Measurements from ENCODE around the gene SETD4.

- TF ChIP-seq, protein P1, sequence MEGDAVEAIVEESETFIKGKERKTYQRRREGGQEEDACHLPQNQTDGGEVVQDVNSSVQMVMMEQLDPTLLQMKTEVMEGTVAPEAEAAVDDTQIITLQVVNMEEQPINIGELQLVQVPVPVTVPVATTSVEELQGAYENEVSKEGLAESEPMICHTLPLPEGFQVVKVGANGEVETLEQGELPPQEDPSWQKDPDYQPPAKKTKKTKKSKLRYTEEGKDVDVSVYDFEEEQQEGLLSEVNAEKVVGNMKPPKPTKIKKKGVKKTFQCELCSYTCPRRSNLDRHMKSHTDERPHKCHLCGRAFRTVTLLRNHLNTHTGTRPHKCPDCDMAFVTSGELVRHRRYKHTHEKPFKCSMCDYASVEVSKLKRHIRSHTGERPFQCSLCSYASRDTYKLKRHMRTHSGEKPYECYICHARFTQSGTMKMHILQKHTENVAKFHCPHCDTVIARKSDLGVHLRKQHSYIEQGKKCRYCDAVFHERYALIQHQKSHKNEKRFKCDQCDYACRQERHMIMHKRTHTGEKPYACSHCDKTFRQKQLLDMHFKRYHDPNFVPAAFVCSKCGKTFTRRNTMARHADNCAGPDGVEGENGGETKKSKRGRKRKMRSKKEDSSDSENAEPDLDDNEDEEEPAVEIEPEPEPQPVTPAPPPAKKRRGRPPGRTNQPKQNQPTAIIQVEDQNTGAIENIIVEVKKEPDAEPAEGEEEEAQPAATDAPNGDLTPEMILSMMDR (IDR thresholded peaks at IDR 0.05; ENCODE audit: extremely low read depth in 1 of 2, insufficient read depth in 1 of 2, low read depth in 1 of 2, low read length in 2 of 2): no peak
- TF ChIP-seq JUN (IDR thresholded peaks at IDR 0.05; ENCODE audit: borderline replicate concordance, insufficient read depth, insufficient read length, low read depth) (no peak), POLR2AphosphoS5 (IDR thresholded peaks at IDR 0.05; ENCODE audit: insufficient read depth, low read depth, low read length) (no peak), POLR2A (IDR thresholded peaks at IDR 0.05; ENCODE audit: low read depth, low read length) (no peak), MAX (IDR thresholded peaks at IDR 0.05; ENCODE audit: insufficient read depth, insufficient read length) (no peak), EZH2 (IDR thresholded peaks at IDR 0.05; ENCODE audit: borderline replicate concordance, low read depth, low read length, severe bottlenecking) (no peak), GATA2 (IDR thresholded peaks at IDR 0.05; ENCODE audit: insufficient read depth, insufficient read length, low read depth, low read length) (no peak), FOS (IDR thresholded peaks at IDR 0.05; ENCODE audit: borderline replicate concordance, insufficient read depth, low read length) (no peak)
Observed at GRCh38 chr21:36092681-36093080, 32.4 kb upstream of the SETD4 start.

Data from endothelial cell of umbilical vein (primary cell).